T-cell (primary cell): ENCODE results near the gene TRPM1. TPM values are rescaled to one million over a fixed set of nuclear protein-coding genes. Genes with fewer than 3 reads are reported as not detected.

ENCODE experiments used
- ATAC-seq, 4 experiments: fragments of 200-7000 bp in 3 of 4; fragments of 150-1000 bp in 1 of 4; cut with Tn5 transposase; replicated peaks in 1 of 4; 1 replicate in 3 of 4; 2 replicates in 1 of 4; pipeline ENCODE4 v1.10.0; 2021; ENCODE audit warnings: moderate library complexity in 3 of 4, mild to moderate bottlenecking in 2 of 4, moderate number of reproducible peaks in 1 of 4
- CTCF ChIA-PET, 2 donors: fragments of 300-600 bp; sonication (Branson Sonifier 250); formaldehyde crosslinking; loops; one replicate each; lab custom pipeline; 2022; ENCODE audit warnings: antibody characterized with exemption in 2 of 2; lab: Charles Lee
- POLR2A ChIA-PET, 2 donors: fragments of 300-600 bp; sonication (Branson Sonifier 250); formaldehyde crosslinking; loops; one replicate each; lab custom pipeline; 2022; ENCODE audit warnings: antibody characterized with exemption in 2 of 2; lab: Charles Lee
- DNase-seq, 35 experiments: peaks; one replicate each; pipeline versions ENCODE4 v3.0.0 to v3.0.0-alpha.2; 2013 to 2023
- H3K27ac ChIP-seq: one replicate; pipeline ENCODE4 v1.5.1; 2013; ENCODE audit warnings: low read length
- H3K27me3 ChIP-seq, 2 experiments: replicated peaks in 1 of 2; 1 replicate in 1 of 2; 2 replicates in 1 of 2; pipeline versions ENCODE4 v1.6.1 to v1.7.0; 2013; ENCODE audit warnings: low read length in 1 of 2, mixed read lengths in 1 of 2; ENCODE audit not compliant: control insufficient read depth in 2 of 2, insufficient read depth in 2 of 2; ENCODE audit errors: extremely low read depth in 1 of 2
- H3K36me3 ChIP-seq, 2 donors: 1 replicate in 1 of 2; 2 replicates in 1 of 2; pipeline versions ENCODE4 v1.6.1 to v1.7.0; 2013; ENCODE audit warnings: low read length in 1 of 2; ENCODE audit not compliant: control insufficient read depth in 2 of 2, insufficient read depth in 1 of 2; ENCODE audit errors: extremely low read depth in 1 of 2
- H3K4me1 ChIP-seq, 2 experiments: 1 replicate in 1 of 2; 2 replicates in 1 of 2; pipeline versions ENCODE4 v1.6.1 to v1.7.0; 2013; ENCODE audit warnings: low read length in 2 of 2, mixed read lengths in 1 of 2; ENCODE audit not compliant: insufficient read depth in 2 of 2, control insufficient read depth in 1 of 2; ENCODE audit errors: extremely low read depth in 1 of 2
- H3K4me3 ChIP-seq, 2 donors: 1 replicate in 1 of 2; 2 replicates in 1 of 2; pipeline versions ENCODE4 v1.5.1 to v1.7.0; 2013; ENCODE audit warnings: mild to moderate bottlenecking in 2 of 2, low read length in 1 of 2, moderate library complexity in 1 of 2; ENCODE audit not compliant: control insufficient read depth in 1 of 2; ENCODE audit errors: extremely low read depth in 1 of 2
- H3K9me3 ChIP-seq: 2 replicates; pipeline ENCODE4 v1.7.0; 2013
- H3K27ac Mint-ChIP-seq, 2 donors: one replicate each; pipeline ENCODE4 v1.8.0; 2020 to 2021; ENCODE audit warnings: mild to moderate bottlenecking in 2 of 2, mixed read lengths in 2 of 2
- H3K27me3 Mint-ChIP-seq, 2 donors: one replicate each; pipeline ENCODE4 v1.8.0; 2021 to 2022; ENCODE audit warnings: mixed read lengths in 2 of 2
- H3K36me3 Mint-ChIP-seq: one replicate; pipeline ENCODE4 v1.8.0; 2021; ENCODE audit warnings: mixed read lengths
- H3K4me1 Mint-ChIP-seq, 3 donors: one replicate each; pipeline ENCODE4 v1.8.0; 2020 to 2022; ENCODE audit warnings: mixed read lengths in 3 of 3, mild to moderate bottlenecking in 1 of 3
- H3K4me3 Mint-ChIP-seq, 3 donors: one replicate each; pipeline ENCODE4 v1.8.0; 2020 to 2022; ENCODE audit warnings: mild to moderate bottlenecking in 3 of 3, mixed read lengths in 3 of 3, moderate library complexity in 3 of 3
- H3K9me3 Mint-ChIP-seq, 3 donors: one replicate each; pipeline ENCODE4 v1.8.0; 2020 to 2022; ENCODE audit warnings: mixed read lengths in 3 of 3
- WGBS: methylation state at CpG from one replicate; pipeline ENCODE4 v1.1.5; 2013; ENCODE audit warnings: missing lambda C conversion rate; ENCODE audit not compliant: insufficient coverage; 5-methylcytosine and 5-hydroxymethylcytosine counted together
- total RNA-seq, 35 experiments: library from RNA in 6 of 35; stranded (reverse) in 6 of 35; fragments of 120-200 nt in 1 of 35; gene quantifications; one replicate each; pipeline versions ENCODE4 v1.2.1 to v1.2.4 and lab custom pipeline; 2013 to 2026

TRPM1 gene
- total RNA-seq, 5 donors from 2014 or later (not counting 1 experiment from before 2014, with no cell fraction given), result not detected

DNA sequence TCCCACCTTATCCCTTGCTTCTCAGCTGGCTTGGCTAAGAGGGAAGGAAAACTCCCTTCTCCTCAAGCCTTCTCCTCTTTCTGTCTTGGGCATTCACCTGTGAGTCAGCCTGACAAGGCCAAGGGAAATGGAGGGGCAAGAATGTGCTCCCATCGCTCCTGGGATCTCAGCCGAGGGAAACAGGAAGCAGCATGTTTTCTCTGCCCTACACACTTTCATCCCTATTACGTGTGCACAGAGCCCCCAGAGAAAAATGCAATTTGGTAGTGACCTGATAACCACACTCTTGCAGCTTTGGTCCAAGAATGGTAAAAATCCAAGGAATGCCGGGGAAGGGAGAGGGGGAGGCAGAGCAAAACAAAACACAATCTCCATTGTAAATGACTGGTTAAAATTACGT is 77.2 kb downstream of the TRPM1 start:
- ATAC-seq (no peak), DNase-seq (no peak)
- ChIA-PET CTCF (no interaction called here), POLR2A (no interaction called here)
- no peak overlapping the region for H3K27ac ChIP-seq
- Mint-ChIP-seq H3K27me3 (peaks cover 15 to 18% of the 10 kb centered on the region in 2 donors), H3K4me3 (no peak overlapping the region), H3K9me3 (no peaks in the 10 kb centered on the region), H3K27ac (no peak overlapping the region), H3K4me1 (peaks cover 0 to 6% (median 0%) of the 10 kb centered on the region in 3 donors), H3K36me3 (no peaks in the 10 kb centered on the region)
- WGBS, result no CpG with 5 or more reads among the region's 5 CpGs
- H3K36me3 ChIP-seq, result no peaks in the 10 kb centered on the region
- H3K9me3 ChIP-seq, result no peaks in the 10 kb centered on the region
- H3K4me1 ChIP-seq, result no peaks in the 10 kb centered on the region
- H3K27me3 ChIP-seq, result peaks cover 0 to 18% of the 10 kb centered on the region in 2 experiments
- no peak overlapping the region for H3K4me3 ChIP-seq

DNA sequence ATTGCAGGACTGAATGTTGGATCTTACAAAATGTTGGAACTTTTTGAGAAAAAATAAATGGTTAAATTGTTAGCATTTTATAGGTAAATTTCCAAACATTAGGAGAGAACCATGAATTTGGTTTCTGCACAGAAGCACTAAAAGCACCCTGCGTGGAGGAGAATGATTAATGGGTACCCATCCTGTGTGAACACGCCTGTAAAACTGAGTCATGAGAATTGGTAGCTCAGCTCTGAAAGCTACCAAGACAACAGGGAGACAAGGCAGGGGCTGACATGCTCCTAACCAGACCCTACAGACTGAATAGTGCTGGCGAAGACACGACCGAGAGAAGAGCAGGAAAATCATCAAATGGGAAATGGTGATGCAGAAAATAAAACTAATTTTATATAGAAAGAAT is 77.7 kb downstream of the TRPM1 start:
- Histone ChIP-seq H3K9me3 (no peaks in the 10 kb centered on the region), H3K4me3 (no peak overlapping the region), H3K36me3 (no peaks in the 10 kb centered on the region), H3K27ac (no peak overlapping the region), H3K4me1 (no peaks in the 10 kb centered on the region), H3K27me3 (peaks cover 0 to 18% of the 10 kb centered on the region in 2 experiments)
- CTCF ChIA-PET, result no interaction called here
- DNase-seq, result no peak
- ATAC-seq, result no peak
- Mint-ChIP-seq H3K4me1 (peaks cover 0 to 6% (median 0%) of the 10 kb centered on the region in 3 donors), H3K9me3 (no peaks in the 10 kb centered on the region), H3K4me3 (no peak overlapping the region), H3K36me3 (no peaks in the 10 kb centered on the region), H3K27me3 (peaks cover 15% of the 10 kb centered on the region in 2 donors), H3K27ac (no peak overlapping the region)
- 94% methylated on average over 2 of the region's 5 CpGs for WGBS
- POLR2A ChIA-PET, result no interaction called here

DNA sequence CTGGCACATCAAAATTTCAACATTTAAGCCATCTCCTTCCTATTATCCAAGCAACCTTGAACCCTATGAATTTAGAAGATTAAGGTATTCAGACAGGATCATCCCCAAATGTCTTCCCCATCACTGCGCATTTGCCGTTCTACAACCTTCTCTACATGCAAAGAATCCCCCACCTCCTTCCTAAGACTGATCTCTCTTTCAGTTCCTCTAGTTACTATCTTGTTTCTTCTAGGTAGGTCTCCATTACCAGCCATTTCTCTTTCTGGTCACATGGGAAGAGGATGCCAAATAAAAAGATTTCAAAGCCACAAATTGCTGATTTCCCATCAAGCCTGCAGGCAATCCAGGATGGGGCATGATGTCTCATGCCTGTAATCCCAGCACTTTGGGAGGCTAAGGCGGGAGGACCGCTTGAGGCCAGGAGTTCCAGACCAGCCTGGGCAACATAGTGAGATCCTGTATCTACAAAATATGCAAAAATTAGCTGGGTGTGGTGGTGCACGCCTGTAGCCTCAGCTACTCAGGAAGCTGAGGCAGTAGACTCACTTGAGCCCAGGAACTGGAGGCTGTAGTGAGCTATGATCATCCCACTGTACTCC is 80.4 kb downstream of the TRPM1 start:
- Histone ChIP-seq H3K9me3 (no peaks in the 10 kb centered on the region), H3K4me1 (no peaks in the 10 kb centered on the region), H3K27me3 (peaks cover 0 to 17% of the 10 kb centered on the region in 2 experiments), H3K4me3 (no peak overlapping the region), H3K36me3 (no peaks in the 10 kb centered on the region), H3K27ac (no peak overlapping the region)
- POLR2A ChIA-PET, result interaction anchor here in 1 of 2 donors (0.6 kb wide), 1 partner anchor 1153 kb away, joined by 9 read pairs; no protein-coding TSS in a partner anchor
- ATAC-seq (no peak), DNase-seq (no peak)
- Mint-ChIP-seq H3K9me3 (no peaks in the 10 kb centered on the region), H3K4me3 (no peak overlapping the region), H3K27ac (no peak overlapping the region), H3K4me1 (peaks cover 0 to 6% (median 0%) of the 10 kb centered on the region in 3 donors), H3K27me3 (peaks cover 9 to 14% of the 10 kb centered on the region in 2 donors), H3K36me3 (no peaks in the 10 kb centered on the region)
- WGBS, result 95% methylated on average over 4 of the region's 5 CpGs
- CTCF ChIA-PET, result interaction anchor here in 1 of 2 donors (0.6 to 0.7 kb wide), 3 partner anchors 17 to 71 kb away, joined by 4 to 9 read pairs (median 7); no protein-coding TSS in a partner anchor

DNA sequence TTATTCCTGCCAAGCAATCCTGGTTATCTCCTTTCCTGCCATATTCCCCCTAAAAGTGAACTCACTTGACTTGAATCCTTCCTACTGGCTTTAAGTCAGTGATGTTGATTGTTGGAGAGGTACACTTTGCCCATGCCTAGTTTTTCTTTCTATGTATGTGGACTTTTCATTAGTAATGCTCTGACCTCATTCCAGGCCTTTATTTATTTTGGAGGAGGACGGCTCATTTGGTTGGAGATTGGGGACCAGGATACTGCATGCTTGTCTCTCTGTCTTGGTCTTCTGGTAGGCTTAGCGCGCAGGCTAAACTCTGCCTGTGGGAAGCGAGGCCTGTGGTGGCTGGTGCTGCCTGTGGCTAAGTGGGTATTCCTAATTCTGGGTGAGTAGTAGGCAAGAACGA is 81.0 kb downstream of the TRPM1 start:
- 95% methylated on average over 3 of the region's 5 CpGs for WGBS

DNA sequence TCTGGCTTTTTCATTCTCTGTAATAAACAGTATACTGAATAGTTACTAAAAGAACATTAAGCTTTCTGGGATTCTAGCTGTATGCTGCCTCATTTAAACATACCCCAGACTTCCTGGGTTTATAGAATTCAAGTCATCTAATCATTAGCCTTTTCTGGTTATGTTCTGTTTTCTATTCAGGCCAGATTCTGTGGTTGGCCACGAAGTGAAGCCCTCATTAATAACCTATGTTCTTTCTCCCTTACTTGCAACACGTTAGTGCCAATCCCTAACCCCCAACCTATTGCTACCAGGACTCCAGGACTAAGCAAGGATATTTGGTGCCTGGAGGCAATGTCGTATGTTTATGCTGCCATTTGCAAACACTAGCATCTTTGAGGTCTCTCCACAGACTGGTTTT is 81.5 kb downstream of the TRPM1 start:
- Mint-ChIP-seq H3K4me3 (no peak overlapping the region), H3K36me3 (no peaks in the 10 kb centered on the region), H3K4me1 (peaks cover 0 to 10% (median 3%) of the 10 kb centered on the region in 3 donors), H3K27ac (no peak overlapping the region), H3K9me3 (no peaks in the 10 kb centered on the region), H3K27me3 (peaks cover 1 to 8% of the 10 kb centered on the region in 2 donors)
- WGBS, result 80% methylated on average over 2 of the region's 3 CpGs
- H3K9me3 ChIP-seq, result no peaks in the 10 kb centered on the region
- ATAC-seq (no peak), DNase-seq (no peak)
- no peak overlapping the region for H3K4me3 ChIP-seq
- H3K4me1 ChIP-seq, result no peaks in the 10 kb centered on the region
- peaks cover 0 to 13% of the 10 kb centered on the region in 2 experiments for H3K27me3 ChIP-seq
- ChIA-PET POLR2A (no interaction called here), CTCF (no interaction called here)
- no peaks in the 10 kb centered on the region for H3K36me3 ChIP-seq
- no peak overlapping the region for H3K27ac ChIP-seq

More for the DNA sequence above, 81.0 kb downstream of the TRPM1 start:
- Mint-ChIP-seq H3K4me1 (peaks cover 0 to 8% (median 0%) of the 10 kb centered on the region in 3 donors), H3K4me3 (no peak overlapping the region), H3K27ac (no peak overlapping the region), H3K9me3 (no peaks in the 10 kb centered on the region), H3K36me3 (no peaks in the 10 kb centered on the region), H3K27me3 (peaks cover 3 to 11% of the 10 kb centered on the region in 2 donors)
- DNase-seq, result no peak
- ChIA-PET POLR2A (no interaction called here), CTCF (no interaction called here)
- peaks cover 0 to 13% of the 10 kb centered on the region in 2 experiments for H3K27me3 ChIP-seq
- H3K4me3 ChIP-seq, result no peak overlapping the region
- no peaks in the 10 kb centered on the region for H3K9me3 ChIP-seq
- H3K4me1 ChIP-seq, result no peaks in the 10 kb centered on the region
- H3K27ac ChIP-seq, result no peak overlapping the region
- no peak for ATAC-seq
- no peaks in the 10 kb centered on the region for H3K36me3 ChIP-seq

DNA sequence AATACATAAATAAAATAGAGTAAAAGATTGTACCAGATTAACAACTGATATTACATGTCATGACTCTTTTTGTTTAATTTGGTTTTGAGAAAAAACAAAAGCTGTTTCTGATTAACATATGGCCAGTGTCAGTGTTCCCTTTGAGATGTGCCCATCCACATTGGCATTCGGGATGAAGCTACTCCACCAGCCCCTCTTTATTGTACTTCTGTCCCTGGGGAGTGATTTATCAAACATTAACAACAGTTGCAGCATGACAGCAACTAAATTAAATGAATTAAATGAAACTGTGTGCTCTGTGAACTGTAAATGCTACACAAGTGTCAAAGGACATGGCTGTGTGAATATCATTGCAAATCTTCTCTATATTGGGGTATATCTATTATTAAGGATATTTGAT is 84.2 kb downstream of the TRPM1 start:
- DNase-seq (no peak), ATAC-seq (no peak)
- H3K9me3 ChIP-seq, result peaks cover 4% of the 10 kb centered on the region
- ChIA-PET CTCF (no interaction called here), POLR2A (interaction anchor here in 1 of 2 donors (0.9 kb wide), 1 partner anchor 9 kb away, joined by 3 read pairs; no protein-coding TSS in a partner anchor)
- Mint-ChIP-seq H3K27me3 (peaks cover 0 to 6% of the 10 kb centered on the region in 2 donors), H3K4me1 (peaks cover 16 to 22% (median 18%) of the 10 kb centered on the region in 3 donors), H3K4me3 (no peak overlapping the region), H3K36me3 (peaks cover 11% of the 10 kb centered on the region), H3K9me3 (peaks cover 5 to 14% (median 7%) of the 10 kb centered on the region in 3 donors), H3K27ac (no peak overlapping the region)
- H3K4me1 ChIP-seq, result peaks cover 6 to 15% of the 10 kb centered on the region in 2 experiments
- no peaks in the 10 kb centered on the region for H3K36me3 ChIP-seq
- H3K4me3 ChIP-seq, result no peak overlapping the region
- no peak overlapping the region for H3K27ac ChIP-seq
- H3K27me3 ChIP-seq, result peaks cover 0 to 10% of the 10 kb centered on the region in 2 experiments
- no CpG with 5 or more reads among the region's 1 CpG for WGBS
